Measurements from ENCODE around the gene SYT5. TPM values are rescaled to one million over a fixed set of nuclear protein-coding genes. Genes with fewer than 3 reads are reported as not detected.

Gene SYT5
- total and polyA plus RNA-seq, 2 donors (not counting 1 experiment from before 2014, with no cell fraction given) = 0.27 to 0.94 TPM

GRCh38 chr19:55166530-55167268 lies 13.4 kb downstream of the SYT5 start, which contains the start of gene DNAAF3:
Gene DNAAF3 (minus strand): TSS chr19:55166613. CDS start chr19:55166413, 200 bp downstream.
- TF ChIP-seq CTCF (IDR thresholded peaks at IDR 0.05) (no peak), EZH2 (IDR thresholded peaks at IDR 0.05; ENCODE audit: borderline replicate concordance, insufficient read depth, low read depth, low read length, poor library complexity, severe bottlenecking) (no peak)
- no peak within 1 kb of the TSS for H3K27ac Mint-ChIP-seq
- H3K4me1 Mint-ChIP-seq = peaks cover 10% of the 10 kb centered on the region
- H3K9me3 Mint-ChIP-seq (ENCODE audit: insufficient read depth) = peaks cover 4% of the 10 kb centered on the region
- ChIA-PET CTCF (interaction anchor here (1.2 kb wide), 1 partner anchor 25 kb away, joined by 3 read pairs; no protein-coding TSS in a partner anchor), POLR2A (no interaction called here)
- peaks cover 60% of the 10 kb centered on the region for H3K27me3 Mint-ChIP-seq
- 1% methylated on average over 14 of the region's 33 CpGs for WGBS (ENCODE audit: insufficient coverage)
- no peaks in the 10 kb centered on the region for H3K36me3 ChIP-seq (replicated peaks in 1 of 2; ENCODE audit: control extremely low read depth in 1 of 2, control insufficient read depth in 1 of 2, extremely low read depth in 1 of 2, insufficient read depth in 2 of 2, low read length in 1 of 2)
- H3K4me1 ChIP-seq (ENCODE audit: control insufficient read depth in 2 of 2, insufficient read depth in 2 of 2, low read length in 2 of 2) = peaks cover 13 to 18% of the 10 kb centered on the region in 2 donors
- no peak within 1 kb of the TSS for H3K27ac ChIP-seq (ENCODE audit: low read length in 2 of 2)
- H3K79me2 ChIP-seq (ENCODE audit: control insufficient read depth, insufficient read depth, low read length) = no peaks in the 10 kb centered on the region
- peak within 1 kb of the TSS; percentile 34 for H3K4me3 Mint-ChIP-seq
- H3K4me2 ChIP-seq (replicated peaks; ENCODE audit: low read depth, low read length, poor library complexity, severe bottlenecking) = peak within 1 kb of the TSS; percentile 47
- no peak within 1 kb of the TSS for H2AFZ ChIP-seq (ENCODE audit: insufficient read depth, low read depth, low read length, poor library complexity, severe bottlenecking)
- H3K27me3 ChIP-seq (replicated peaks in 1 of 4; ENCODE audit: control extremely low read depth in 1 of 4, control insufficient read depth in 3 of 4, insufficient read depth in 4 of 4, low read length in 3 of 4) = peaks cover 0 to 70% (median 26%) of the 10 kb centered on the region in 4 experiments
- no peaks in the 10 kb centered on the region for H4K20me1 ChIP-seq (ENCODE audit: control insufficient read depth, insufficient read depth, low read length, poor library complexity, severe bottlenecking)
- ATAC-seq (ENCODE audit: low read depth) (peak; percentile 43), DNase-seq (peak; percentile 72)
- H3K4me3 ChIP-seq (ENCODE audit: control extremely low read depth in 1 of 5, extremely low read depth in 1 of 5, insufficient read depth in 1 of 5, low read depth in 2 of 5, low read length in 4 of 5) = peak within 1 kb of the TSS in 1 of 5 experiments; percentile 1
- intact Hi-C loops (cut with micrococcal nuclease) = no loop called here
- peaks cover 0 to 29% (median 0%) of the 10 kb centered on the region in 3 donors for H3K9me3 ChIP-seq (ENCODE audit: control extremely low read depth in 1 of 3, control insufficient read depth in 2 of 3, insufficient read depth in 1 of 3, low read length in 2 of 3)
- peak within 1 kb of the TSS; percentile 11 for H3K9ac ChIP-seq (ENCODE audit: low read length)

All from B cell (primary cell).